IMR-90 (cell line): ENCODE measurements around the gene AXL. TPM values are rescaled to one million over a fixed set of nuclear protein-coding genes. Genes with fewer than 3 reads are reported as not detected.
"Not testable (repeated sequence)": the region's sequence is repeated elsewhere in the genome, so short reads cannot be mapped to it uniquely, and the experiment has no call there.

Source experiments
- ATAC-seq: fragments of 200-7000 bp; cut with Tn5 transposase; 2 replicates; pipeline ENCODE4 v1.9.1; 2020; ENCODE audit warnings: low read depth, mild to moderate bottlenecking, moderate library complexity
- BruUV-seq: library from RNA; stranded (reverse); fragments of 400-500 nt; replicated peaks from 2 replicates; lab custom pipeline; 2021; lab: Mats Ljungman, UMichigan
- CTCF ChIA-PET: fragments of 300-600 bp; formaldehyde crosslinking; extraction: SDS; loops from one replicate; lab custom pipeline; 2021; ENCODE audit warnings: antibody characterized with exemption; lab: Yijun Ruan, JAX
- POLR2A ChIA-PET: fragments of 300-600 bp; sonication (Branson Sonifier 250); formaldehyde crosslinking; loops from one replicate; lab custom pipeline; 2022; ENCODE audit warnings: antibody characterized with exemption; ENCODE audit not compliant: unreplicated experiment; lab: Charles Lee
- DNase-seq: peaks from one replicate; pipeline ENCODE4 v3.0.0; 2013
- H2AFZ ChIP-seq: replicated peaks from 2 replicates; pipeline ENCODE3; 2013; ENCODE audit warnings: low read length, mild to moderate bottlenecking; ENCODE audit not compliant: poor library complexity
- H2AK5ac ChIP-seq: 2 replicates; pipeline ENCODE4 v1.6.1; 2013; ENCODE audit warnings: low read depth, low read length, inconsistent platforms
- H2AK9ac ChIP-seq: replicated peaks from 2 replicates; pipeline ENCODE3; 2013; ENCODE audit warnings: mild to moderate bottlenecking, low read depth, low read length, moderate library complexity; ENCODE audit not compliant: poor library complexity
- H2BK120ac ChIP-seq: 2 replicates; pipeline ENCODE4 v1.6.1; 2013; ENCODE audit warnings: low read depth, low read length, inconsistent platforms
- H2BK15ac ChIP-seq: 3 replicates; pipeline ENCODE4 v1.6.1; 2013; ENCODE audit warnings: low read depth, low read length, inconsistent platforms
- H2BK20ac ChIP-seq: 2 replicates; pipeline ENCODE4 v1.6.1; 2013; ENCODE audit warnings: low read depth, mild to moderate bottlenecking, inconsistent platforms, low read length, moderate library complexity
- H2BK5ac ChIP-seq: 2 replicates; pipeline ENCODE4 v1.6.1; 2013; ENCODE audit warnings: mild to moderate bottlenecking, low read depth, low read length, inconsistent platforms; ENCODE audit not compliant: poor library complexity, severe bottlenecking
- H3K14ac ChIP-seq: replicated peaks from 2 replicates; pipeline ENCODE4 v1.6.1; 2013; ENCODE audit warnings: low read depth, low read length, inconsistent platforms
- H3K18ac ChIP-seq: 2 replicates; pipeline ENCODE4 v1.6.1; 2013; ENCODE audit warnings: low read depth, low read length, control low read depth
- H3K23ac ChIP-seq: 2 replicates; pipeline ENCODE4 v1.6.1; 2013; ENCODE audit warnings: low read depth, low read length, inconsistent platforms
- H3K27ac ChIP-seq: 2 replicates; pipeline ENCODE4 v1.5.1; 2013; ENCODE audit warnings: mild to moderate bottlenecking, control low read depth, low read length; ENCODE audit not compliant: insufficient read depth
- H3K27me3 ChIP-seq: 2 replicates; pipeline ENCODE4 v1.6.1; 2013; ENCODE audit warnings: low read length; ENCODE audit not compliant: control insufficient read depth, insufficient read depth
- H3K36me3 ChIP-seq: 2 replicates; pipeline ENCODE4 v1.6.1; 2013; ENCODE audit warnings: low read length, mixed read lengths; ENCODE audit not compliant: control insufficient read depth, insufficient read depth
- H3K4ac ChIP-seq: 2 replicates; pipeline ENCODE4 v1.6.1; 2013; ENCODE audit warnings: low read depth, low read length, inconsistent platforms
- H3K4me1 ChIP-seq: 2 replicates; pipeline ENCODE4 v1.6.1; 2013; ENCODE audit warnings: low read length, mixed read lengths; ENCODE audit not compliant: control insufficient read depth, insufficient read depth
- H3K4me2 ChIP-seq: 2 replicates; pipeline ENCODE4 v1.6.1; 2013; ENCODE audit warnings: low read depth, mild to moderate bottlenecking, control low read depth, low read length, moderate library complexity
- H3K4me3 ChIP-seq: 2 replicates; pipeline ENCODE4 v1.5.1; 2013; ENCODE audit warnings: low read depth, mild to moderate bottlenecking, control low read depth, low read length, moderate library complexity; ENCODE audit not compliant: insufficient read depth
- H3K56ac ChIP-seq: 2 replicates; pipeline ENCODE4 v1.6.1; 2013; ENCODE audit warnings: low read length, inconsistent platforms; ENCODE audit not compliant: insufficient read depth; ENCODE audit errors: extremely low read depth
- H3K79me1 ChIP-seq, 2 experiments: 2 replicates each; pipeline ENCODE4 v1.6.1; 2013; ENCODE audit warnings: low read length in 2 of 2, inconsistent platforms in 1 of 2, low read depth in 1 of 2
- H3K9ac ChIP-seq: 2 replicates; pipeline ENCODE4 v1.6.1; 2013; ENCODE audit warnings: low read depth, low read length, control low read depth
- H3K9me1 ChIP-seq: 2 replicates; pipeline ENCODE4 v1.6.1; 2013; ENCODE audit warnings: low read length, inconsistent platforms; ENCODE audit not compliant: insufficient read depth
- H3K9me3 ChIP-seq: 2 replicates; pipeline ENCODE4 v1.6.1; 2013; ENCODE audit warnings: low read length; ENCODE audit not compliant: control insufficient read depth, insufficient read depth
- H4K20me1 ChIP-seq: 2 replicates; pipeline ENCODE4 v1.6.1; 2013; ENCODE audit warnings: low read length, inconsistent platforms; ENCODE audit not compliant: insufficient read depth
- H4K5ac ChIP-seq: 2 replicates; pipeline ENCODE4 v1.6.1; 2013; ENCODE audit warnings: mild to moderate bottlenecking, low read depth, low read length, control low read depth
- H4K8ac ChIP-seq, 2 experiments: 2 replicates each; pipeline ENCODE4 v1.6.1; 2013; ENCODE audit warnings: low read depth in 2 of 2, low read length in 2 of 2, control low read depth in 1 of 2, inconsistent platforms in 1 of 2
- H4K91ac ChIP-seq: 2 replicates; pipeline ENCODE4 v1.6.1; 2013; ENCODE audit warnings: low read depth, low read length, inconsistent platforms; ENCODE audit not compliant: insufficient read depth
- FOS ChIP-seq: fragments of 150-350 bp; IDR thresholded peaks from 2 replicates; pipeline ENCODE4 v1.6.1; 2016; ENCODE audit warnings: low read depth, low read length
- WGBS, 2 experiments: methylation state at CpG; one replicate each; pipeline versions ENCODE4 v1.1.5 to v1.1.7; 2013; ENCODE audit warnings: missing lambda C conversion rate in 2 of 2; ENCODE audit not compliant: insufficient read length in 1 of 2; ENCODE audit errors: extremely low coverage in 2 of 2; 5-methylcytosine and 5-hydroxymethylcytosine counted together
- dilution Hi-C: fragments of 300-500 bp; cut with HindIII; formaldehyde crosslinking; loops from one replicate; pipeline ENCODE4 v1.14.3; 2018; ENCODE audit warnings: low sequenced_read_pairs; ENCODE audit not compliant: unreplicated experiment
- in situ Hi-C: fragments of 300-500 bp; cut with MboI; formaldehyde crosslinking; loops from 3 replicates; pipeline ENCODE4 v1.14.3; 2019; ENCODE audit warnings: low sequenced_read_pairs, inconsistent platforms, mixed read lengths
- intact Hi-C: fragments of 100-400 bp; cut with micrococcal nuclease; formaldehyde crosslinking; loops from 2 replicates; pipeline ENCODE4 v1.10.0; 2022
- polyA plus RNA-seq, 3 experiments: library from polyadenylated mRNA; depleted of rRNA; stranded (reverse); fragments of >200 nt; gene quantifications; 2 replicates each; pipeline ENCODE4 v1.2.3, GENCODE V29; 2012; ENCODE audit warnings: low replicate concordance in 1 of 3
- total RNA-seq: library from RNA; depleted of rRNA; stranded (reverse); fragments of >200 nt; gene quantifications from 2 replicates; pipeline ENCODE4 v1.2.3, GENCODE V29; 2012

AXL gene
- total and polyA plus RNA-seq, 2 of the 4 experiments (the other 2 are of a cell fraction) = 212 to 466 TPM

DNA sequence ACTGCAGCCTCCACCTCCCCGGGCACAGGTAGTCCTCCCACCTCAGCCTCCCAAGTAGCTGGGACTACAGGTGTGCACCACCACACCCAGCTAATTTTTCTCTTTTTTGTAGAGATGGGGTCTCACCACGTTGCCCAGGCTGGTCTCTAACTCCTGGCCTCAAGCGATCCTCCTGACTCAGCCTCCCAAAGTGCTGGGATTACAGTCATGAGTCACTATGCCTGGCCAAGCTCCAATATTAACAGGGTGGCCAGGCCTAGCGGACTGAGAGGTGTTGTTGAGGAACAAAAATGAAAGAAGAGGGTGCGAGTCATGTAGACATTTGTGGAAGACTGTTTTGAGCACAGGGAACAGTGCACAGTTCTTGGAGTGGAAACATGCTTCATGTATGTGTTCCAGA, 10.3 kb downstream of the AXL start:
- peak overlapping the region; percentile 78; the same call in 1 of the 2 replicates for H3K18ac ChIP-seq
- peak overlapping the region; percentile 66 for H4K5ac ChIP-seq
- H2BK15ac ChIP-seq, H3K4me3 ChIP-seq, in situ Hi-C loops, ATAC-seq, H3K56ac ChIP-seq, H3K4me2 ChIP-seq, POLR2A ChIA-PET, H3K9me3 ChIP-seq, dilution Hi-C loops, BruUV-seq, H2AFZ ChIP-seq, intact Hi-C loops, CTCF ChIA-PET, H2BK120ac ChIP-seq, H3K27me3 ChIP-seq: not testable (repeated sequence)
- H3K9ac ChIP-seq = 0 out of 2 replicates have a peak overlapping the region, but pooled peaks have one; percentile 15
- peaks cover 59% of the 10 kb centered on the region for H3K36me3 ChIP-seq
- DNase-seq = peak; percentile 75
- peaks cover 27% of the 10 kb centered on the region for H3K9me1 ChIP-seq
- H3K79me1 ChIP-seq = peaks cover 51 to 78% of the 10 kb centered on the region in 2 experiments
- peak overlapping the region; percentile 96 for H2BK5ac ChIP-seq
- H3K4me1 ChIP-seq = peaks cover 19% of the 10 kb centered on the region
- peak overlapping the region; percentile 97 for H3K23ac ChIP-seq
- peak overlapping the region; percentile 94 for H3K14ac ChIP-seq
- peak overlapping the region; percentile 76 for H3K4ac ChIP-seq
- peak overlapping the region; percentile 43 for H2AK9ac ChIP-seq
- peak; percentile 37; the same call in 1 of the 2 replicates for TF ChIP-seq FOS
- H4K91ac ChIP-seq = peak overlapping the region; percentile 62
- peak overlapping the region; percentile 36 for H3K27ac ChIP-seq
- H4K8ac ChIP-seq = peak overlapping the region; percentile 11 to 80; a peak in 3 of 4 replicates
- H2BK20ac ChIP-seq = peak overlapping the region; percentile 55; the same call in 1 of the 2 replicates
- WGBS, 2 experiments = 90% methylated on average over 2 of the region's 5 CpGs; no CpG with 5 or more reads in 1 of the 2 experiments
- peak overlapping the region; percentile 95 for H2AK5ac ChIP-seq
- peaks cover 43% of the 10 kb centered on the region for H4K20me1 ChIP-seq
